Suprapubic skin (tissue), 4 donors: Measurements from ENCODE around the gene DPEP3. TPM values are rescaled to one million over a fixed set of nuclear protein-coding genes. Genes with fewer than 3 reads are reported as not detected.
A peak's percentile ranks its signal among the peaks of the same experiment; 100 is the strongest.
"Not testable (repeated sequence)": the region's sequence is repeated elsewhere in the genome, so short reads cannot be mapped to it uniquely, and the experiment has no call there.

Experiments
- DNase-seq, 2 donors: peaks; one replicate each; pipeline ENCODE4 v3.0.0-alpha.2; 2019; ENCODE audit warnings: low spot score in 2 of 2
- H3K27ac ChIP-seq: fragments of 200-600 bp; sonication (generic); one replicate; pipeline ENCODE4 v1.5.1; 2019
- H3K27me3 ChIP-seq: fragments of 200-600 bp; sonication (generic); one replicate; pipeline ENCODE4 v1.5.1; 2019
- H3K36me3 ChIP-seq: fragments of 200-600 bp; sonication (generic); one replicate; pipeline ENCODE4 v1.5.1; 2019
- H3K4me1 ChIP-seq: fragments of 200-600 bp; sonication (generic); one replicate; pipeline ENCODE4 v1.5.1; 2019
- H3K4me3 ChIP-seq: fragments of 200-600 bp; sonication (generic); one replicate; pipeline ENCODE4 v1.5.1; 2019; ENCODE audit warnings: mild to moderate bottlenecking
- H3K9me3 ChIP-seq: fragments of 200-600 bp; sonication (generic); one replicate; pipeline ENCODE4 v1.5.1; 2019
- EP300 ChIP-seq: sonication (generic); formaldehyde crosslinking; IDR thresholded peaks from one replicate; pipeline ENCODE4 v1.6.1; 2017; ENCODE audit warnings: antibody characterized with exemption
- POLR2A ChIP-seq, 2 donors: fragments of 450-650 bp; IDR thresholded peaks; one replicate each; pipeline ENCODE4 v1.6.1; 2017; ENCODE audit warnings: antibody characterized with exemption in 2 of 2, mild to moderate bottlenecking in 2 of 2, moderate library complexity in 2 of 2
- POLR2AphosphoS5 ChIP-seq, 3 donors: sonication (generic); formaldehyde crosslinking; IDR thresholded peaks; one replicate each; pipeline ENCODE4 v1.6.1; 2017; ENCODE audit warnings: antibody characterized with exemption in 3 of 3
- WGBS: methylation state at CpG from one replicate; pipeline ENCODE4 v1.1.5; 2018; 5-methylcytosine and 5-hydroxymethylcytosine counted together
- total RNA-seq, 4 donors: library from RNA; depleted of rRNA; stranded (reverse); fragments of >200 nt; gene quantifications; one replicate each; pipeline ENCODE4 v1.1.0, GENCODE V29; 2016
- TF ChIP-seq, protein P1 (sequence below), 2 donors: fragments of 200-600 bp in 1 of 2; fragments of 450-650 bp in 1 of 2; sonication (generic) in 1 of 2; IDR thresholded peaks; one replicate each; pipeline ENCODE4 v1.5.1; 2016 to 2019; ENCODE audit warnings: antibody characterized with exemption in 2 of 2, mild to moderate bottlenecking in 1 of 2, moderate library complexity in 1 of 2

DPEP3 gene
- total RNA-seq, 4 donors from 2014 or later: not detected

GRCh38 chr16:67996666-67997065, 16.4 kb upstream of the DPEP3 start:
- Histone ChIP-seq H3K27ac (no peak overlapping the region), H3K27me3 (no peaks in the 10 kb centered on the region), H3K4me1 (peaks cover 15% of the 10 kb centered on the region), H3K9me3 (no peaks in the 10 kb centered on the region), H3K36me3 (no peaks in the 10 kb centered on the region), H3K4me3 (no peak overlapping the region)
- 96% methylated on average over 5 of the region's 5 CpGs for WGBS
- TF ChIP-seq POLR2A (IDR thresholded peaks at IDR 0.05): no peak
- TF ChIP-seq, protein P1, sequence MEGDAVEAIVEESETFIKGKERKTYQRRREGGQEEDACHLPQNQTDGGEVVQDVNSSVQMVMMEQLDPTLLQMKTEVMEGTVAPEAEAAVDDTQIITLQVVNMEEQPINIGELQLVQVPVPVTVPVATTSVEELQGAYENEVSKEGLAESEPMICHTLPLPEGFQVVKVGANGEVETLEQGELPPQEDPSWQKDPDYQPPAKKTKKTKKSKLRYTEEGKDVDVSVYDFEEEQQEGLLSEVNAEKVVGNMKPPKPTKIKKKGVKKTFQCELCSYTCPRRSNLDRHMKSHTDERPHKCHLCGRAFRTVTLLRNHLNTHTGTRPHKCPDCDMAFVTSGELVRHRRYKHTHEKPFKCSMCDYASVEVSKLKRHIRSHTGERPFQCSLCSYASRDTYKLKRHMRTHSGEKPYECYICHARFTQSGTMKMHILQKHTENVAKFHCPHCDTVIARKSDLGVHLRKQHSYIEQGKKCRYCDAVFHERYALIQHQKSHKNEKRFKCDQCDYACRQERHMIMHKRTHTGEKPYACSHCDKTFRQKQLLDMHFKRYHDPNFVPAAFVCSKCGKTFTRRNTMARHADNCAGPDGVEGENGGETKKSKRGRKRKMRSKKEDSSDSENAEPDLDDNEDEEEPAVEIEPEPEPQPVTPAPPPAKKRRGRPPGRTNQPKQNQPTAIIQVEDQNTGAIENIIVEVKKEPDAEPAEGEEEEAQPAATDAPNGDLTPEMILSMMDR (IDR thresholded peaks at IDR 0.05): no peak
- TF ChIP-seq EP300: no peak
- TF ChIP-seq POLR2AphosphoS5 (IDR thresholded peaks at IDR 0.05): no peak
- no peak for DNase-seq

DNA sequence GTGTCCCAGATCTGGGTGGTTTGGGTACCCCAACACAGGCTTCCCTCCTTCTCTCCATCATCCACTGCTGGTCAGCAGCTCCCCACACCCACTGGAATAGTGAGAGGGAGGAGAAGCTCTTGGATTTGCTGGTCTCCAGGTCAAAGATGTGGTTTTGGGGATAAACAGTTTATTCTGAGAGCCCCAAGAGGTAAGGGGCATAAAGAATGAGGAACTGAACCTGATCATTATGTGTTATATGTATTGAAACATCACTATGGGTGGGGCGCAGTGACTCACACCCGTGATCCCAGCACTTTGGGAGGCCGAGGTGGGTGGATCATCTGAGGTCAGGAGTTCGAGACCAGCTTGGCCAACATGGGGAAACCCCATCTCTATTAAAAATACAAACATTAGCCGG, 15.1 kb upstream of the DPEP3 start:
- 77% methylated on average over 5 of the region's 5 CpGs for WGBS
- H3K4me1 ChIP-seq: peaks cover 15% of the 10 kb centered on the region
- DNase-seq: no peak
- no peak for TF ChIP-seq POLR2AphosphoS5 (IDR thresholded peaks at IDR 0.05)
- no peak for TF ChIP-seq POLR2A (IDR thresholded peaks at IDR 0.05)
- H3K9me3 ChIP-seq: no peaks in the 10 kb centered on the region
- H3K27ac ChIP-seq: no peak overlapping the region
- H3K4me3 ChIP-seq: no peak overlapping the region
- no peaks in the 10 kb centered on the region for H3K27me3 ChIP-seq
- H3K36me3 ChIP-seq: no peaks in the 10 kb centered on the region

- WGBS: 90% methylated on average over 2 of the region's 6 CpGs
- H3K27me3 ChIP-seq, H3K36me3 ChIP-seq, H3K4me3 ChIP-seq, H3K9me3 ChIP-seq, DNase-seq: not testable (repeated sequence)
- Histone ChIP-seq H3K4me1 (peaks cover 15% of the 10 kb centered on the region), H3K27ac (peak overlapping the region; percentile 4)
These were observed 13.7 kb upstream of the DPEP3 start for GRCh38 chr16:67994040-67994408.

- no peaks in the 10 kb centered on the region for H3K36me3 ChIP-seq
- H3K9me3 ChIP-seq: no peaks in the 10 kb centered on the region
- DNase-seq: peak; percentile 85 to 88
- 27% methylated on average over 12 of the region's 39 CpGs for WGBS
- TF ChIP-seq POLR2AphosphoS5 (IDR thresholded peaks at IDR 0.05) (no peak), POLR2A (IDR thresholded peaks at IDR 0.05) (no peak), EP300 (no peak)
- TF ChIP-seq, protein P1 (IDR thresholded peaks at IDR 0.05): peak; percentile 96 to 99
- H3K27ac ChIP-seq: peak overlapping the region; percentile 4
- peaks cover 15% of the 10 kb centered on the region for H3K4me1 ChIP-seq
- H3K4me3 ChIP-seq: peak overlapping the region; percentile 39
- H3K27me3 ChIP-seq: no peaks in the 10 kb centered on the region
These were observed 13.1 kb upstream of the DPEP3 start for GRCh38 chr16:67993207-67994039.

DNA sequence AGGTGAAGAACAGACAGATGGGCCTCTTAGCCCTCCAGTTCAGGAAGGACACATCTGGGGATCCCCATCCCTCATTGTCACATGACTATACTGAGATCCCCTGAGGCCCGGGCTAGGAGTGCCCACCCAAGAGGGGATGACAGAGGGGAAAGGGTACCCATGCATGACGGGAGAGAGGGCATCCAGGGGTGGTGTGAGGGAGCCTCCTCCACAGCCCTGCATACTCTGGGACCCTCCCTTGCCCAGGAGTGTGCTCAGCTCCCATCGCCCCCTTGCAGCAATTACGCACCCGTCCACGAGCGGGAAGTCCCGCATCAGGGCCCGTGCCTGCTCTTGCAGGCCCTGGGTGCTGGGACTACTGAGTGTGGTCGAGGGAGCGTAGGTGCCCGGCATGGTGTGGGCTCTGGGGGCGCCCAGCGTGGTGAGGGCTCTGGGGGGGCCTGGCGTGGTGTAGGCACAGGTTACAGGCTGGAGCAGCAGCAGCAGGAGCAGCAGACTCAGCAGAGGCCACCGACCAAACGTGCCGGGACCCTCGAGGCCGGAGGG, 12.4 kb upstream of the DPEP3 start:
- no peak for TF ChIP-seq POLR2AphosphoS5 (IDR thresholded peaks at IDR 0.05)
- TF ChIP-seq EP300: no peak
- TF ChIP-seq, protein P1 (IDR thresholded peaks at IDR 0.05): no peak
- TF ChIP-seq POLR2A (IDR thresholded peaks at IDR 0.05): no peak
- H3K27ac ChIP-seq: no peak overlapping the region
- H3K36me3 ChIP-seq: no peaks in the 10 kb centered on the region
- no peak for DNase-seq
- H3K9me3 ChIP-seq: no peaks in the 10 kb centered on the region
- no peaks in the 10 kb centered on the region for H3K27me3 ChIP-seq
- H3K4me1 ChIP-seq: peaks cover 15% of the 10 kb centered on the region
- peak overlapping the region; percentile 39 for H3K4me3 ChIP-seq
- 32% methylated on average over 8 of the region's 20 CpGs for WGBS

- TF ChIP-seq POLR2AphosphoS5 (IDR thresholded peaks at IDR 0.05) (no peak), POLR2A (IDR thresholded peaks at IDR 0.05) (no peak), EP300 (no peak)
- TF ChIP-seq, protein P1 (IDR thresholded peaks at IDR 0.05): no peak
- Histone ChIP-seq H3K27me3 (no peaks in the 10 kb centered on the region), H3K4me1 (peaks cover 15% of the 10 kb centered on the region), H3K36me3 (no peaks in the 10 kb centered on the region), H3K27ac (no peak overlapping the region), H3K4me3 (no peak overlapping the region), H3K9me3 (no peaks in the 10 kb centered on the region)
- WGBS: 87% methylated on average over 6 of the region's 6 CpGs
- DNase-seq: no peak
These were observed 9.7 kb upstream of the DPEP3 start for GRCh38 chr16:67990018-67990386.
